H1 (cell line): ENCODE results near the gene HDAC11. TPM values are rescaled to one million over a fixed set of nuclear protein-coding genes. Genes with fewer than 3 reads are reported as not detected.

Experiments used
- ATF3 ChIP-seq: IDR thresholded peaks from 2 replicates; pipeline ENCODE4 v1.6.1; 2011; ENCODE audit warnings: low read depth, mild to moderate bottlenecking, low read length; ENCODE audit not compliant: insufficient read depth
- CEBPB ChIP-seq: IDR thresholded peaks from 2 replicates; pipeline ENCODE4 v1.6.1; 2012; ENCODE audit warnings: low read depth, low read length
- CHD7 ChIP-seq: fragments of 300-600 bp; sonication (generic); IDR thresholded peaks from 2 replicates; pipeline ENCODE4 v1.7.1; 2012; ENCODE audit warnings: low read length, moderate library complexity, mild to moderate bottlenecking, inconsistent platforms; ENCODE audit not compliant: insufficient replicate concordance
- SIN3A ChIP-seq, 2 experiments: IDR thresholded peaks in 1 of 2; conservative IDR thresholded peaks in 1 of 2; 2 replicates each; pipeline ENCODE4 v1.6.1; 2011 to 2012; ENCODE audit warnings: low read length in 2 of 2, improper control_type of control experiment in 1 of 2, low read depth in 1 of 2, mild to moderate bottlenecking in 1 of 2
- SP1 ChIP-seq: IDR thresholded peaks from 2 replicates; pipeline ENCODE4 v1.6.1; 2011; ENCODE audit warnings: low read depth, low read length
- polyA plus RNA-seq, 7 experiments: library from polyadenylated mRNA; depleted of rRNA in 3 of 7; stranded (reverse) in 5 of 7; unstranded in 2 of 7; fragments of >200 nt in 5 of 7; fragments of 200-250 nt in 2 of 7; gene quantifications; 1 replicate in 5 of 7; 2 replicates in 1 of 7; 4 replicates in 1 of 7; pipeline versions ENCODE4 v1.2.1 to v1.2.3, GENCODE V29; 2011 to 2013; ENCODE audit warnings: missing spikeins in 2 of 7, mixed read lengths in 2 of 7
- total RNA-seq: library from RNA; stranded (reverse); fragmentation: NEBNext Ultra II Directional; extraction: Animal tissue kit (Norgen Biotek cat#: 25700); gene quantifications from 2 replicates; pipeline ENCODE4 v1.2.1, GENCODE V29; 2021

Gene HDAC11
- total and polyA plus RNA-seq, 2 of the 8 experiments (the other 6 are each of a cell fraction or from before 2014, with no cell fraction given): 6.8 to 7.4 TPM

DNA sequence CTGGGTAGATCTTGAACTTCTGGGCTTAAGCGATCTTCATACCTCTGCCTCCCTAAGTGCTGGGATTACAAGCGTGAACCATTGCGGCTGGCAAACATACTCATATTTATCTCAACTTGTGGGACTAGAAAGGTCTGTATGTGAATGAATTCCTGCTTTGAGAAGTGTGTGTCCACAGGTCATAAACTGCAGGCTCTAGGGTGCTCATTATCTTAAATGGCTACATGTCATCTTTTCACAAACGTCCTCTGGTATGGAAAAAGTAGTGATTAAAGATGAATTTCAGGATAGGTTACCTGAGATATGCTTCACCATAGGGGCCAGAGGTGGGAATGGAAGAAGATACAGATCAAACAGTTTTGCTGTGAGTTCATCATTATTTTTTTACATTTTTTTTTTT lies 7.8 kb upstream of the HDAC11 start (continued):
- no peak for TF ChIP-seq CHD7
- no peak for TF ChIP-seq ATF3
- no peak for TF ChIP-seq SP1
- no peak for TF ChIP-seq CEBPB
- no peak for TF ChIP-seq SIN3A (conservative IDR thresholded peaks at IDR 0.05 in 1 of 2, IDR thresholded peaks at IDR 0.05 in 1 of 2; ENCODE audit: low read depth in 1 of 2, low read length in 2 of 2)
